ENCODE data around the gene SLC2A3. TPM values are rescaled to one million over a fixed set of nuclear protein-coding genes. Genes with fewer than 3 reads are reported as not detected.
A peak's percentile ranks its signal among the peaks of the same experiment; 100 is the strongest.
"Not testable (repeated sequence)": the region's sequence is repeated elsewhere in the genome, so short reads cannot be mapped to it uniquely, and the experiment has no call there.

The SLC2A3 gene
- total RNA-seq = 100 to 1,000 TPM; 310 to 315 TPM

DNA sequence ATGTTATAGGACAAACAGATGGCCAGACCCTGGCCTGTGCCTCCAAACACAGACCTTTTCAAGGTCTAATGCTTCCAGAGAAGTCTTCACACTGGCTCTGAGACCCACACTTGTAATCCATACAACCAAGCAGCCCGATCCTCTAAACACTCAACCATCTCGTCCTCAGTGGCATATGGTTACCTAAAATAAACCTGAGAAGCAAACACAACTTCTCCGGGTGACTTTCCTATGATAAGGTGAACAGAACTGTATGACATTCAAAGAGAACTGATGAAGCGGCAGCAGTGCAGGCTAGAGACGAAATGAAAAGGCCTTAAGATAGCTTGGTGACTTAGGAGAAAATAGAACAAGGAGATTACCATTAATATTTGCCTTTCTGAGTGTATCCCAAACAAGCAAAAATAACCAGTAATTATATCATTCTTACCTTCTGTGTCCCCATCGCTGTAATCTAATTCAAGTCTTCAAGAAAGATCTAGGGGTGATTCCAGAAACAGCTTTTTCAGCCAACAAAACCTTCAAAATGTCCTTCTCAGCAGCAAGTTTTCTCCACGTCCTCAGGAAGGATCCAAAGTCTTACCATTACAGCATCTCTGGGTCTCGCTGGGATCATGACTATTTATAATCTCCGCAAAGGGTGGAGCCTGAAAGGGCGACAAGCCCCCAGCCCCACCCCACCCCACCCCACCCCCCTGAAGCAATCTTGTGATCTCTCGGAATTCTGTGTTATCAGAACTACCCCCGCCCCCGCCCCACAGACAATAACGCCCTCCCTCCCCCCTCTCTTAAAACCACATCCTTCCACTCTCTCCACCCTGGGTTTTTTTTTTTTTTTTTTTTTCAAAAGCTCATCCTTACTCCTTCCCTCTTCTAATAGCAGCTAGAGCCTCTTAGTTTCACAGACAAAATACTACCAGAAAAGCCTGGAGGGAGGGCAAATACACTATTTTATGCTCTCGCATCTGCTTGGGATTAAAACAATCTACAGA, at the start of gene SLC2A3:
SLC2A3 (minus strand) TSS at position 598 of the 992 bp plus-strand sequence; CDS start at position 445, 153 bp downstream.
- ChIA-PET POLR2A (interaction anchor here (0.6 to 8.0 kb wide), 15 partner anchors 9 to 1030 kb away, joined by 3 to 254 read pairs (median 3); partner anchors contain the start of genes C3AR1 and FOXJ2), CTCF (interaction anchor here (0.6 to 8.6 kb wide), 5 partner anchors 24 to 1086 kb away, joined by 3 to 161 read pairs (median 47); no protein-coding TSS in a partner anchor)
- Mint-ChIP-seq H3K27ac (no peak within 1 kb of the TSS), H3K36me3 (peaks cover 11% of the 10 kb centered on the region), H3K9me3 (no peaks in the 10 kb centered on the region), H3K27me3 (no peaks in the 10 kb centered on the region), H3K4me3 (no peak within 1 kb of the TSS), H3K4me1 (ENCODE audit: low read depth) (peaks cover 15% of the 10 kb centered on the region)
- intact Hi-C loops (cut with micrococcal nuclease) = loop anchor here (1.0 to 10.0 kb wide), 5 partner anchors 24 to 291 kb away; partner anchors contain the start of gene NECAP1
- peak; percentile 91 for DNase-seq

DNA sequence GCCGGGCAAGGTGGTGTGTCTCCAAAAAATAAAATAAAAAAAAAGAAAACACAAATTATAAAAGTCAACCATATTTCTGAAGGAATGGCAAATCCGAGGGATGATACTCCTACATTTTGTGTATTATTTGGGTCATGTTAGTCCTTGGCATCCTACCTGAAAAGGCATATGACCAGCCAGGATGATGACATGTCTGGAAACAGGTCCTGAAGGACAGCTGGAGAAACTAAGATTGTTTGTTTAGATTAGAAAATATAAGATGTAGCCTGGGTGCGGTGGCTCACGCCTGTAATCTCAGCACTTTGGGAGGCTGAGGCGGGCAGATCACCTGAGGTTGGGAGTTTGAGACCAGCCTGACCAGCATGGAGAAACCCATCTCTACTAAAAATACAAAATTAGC, 48.9 kb upstream of the SLC2A3 start:
- intact Hi-C loops (cut with micrococcal nuclease) = no loop called here
- H3K4me1 Mint-ChIP-seq (ENCODE audit: low read depth) = peaks cover 14% of the 10 kb centered on the region
- ChIA-PET CTCF (no interaction called here), POLR2A (interaction anchor here (6.5 kb wide), 1 partner anchor 14 kb away, joined by 49 read pairs; no protein-coding TSS in a partner anchor)
- H3K27ac Mint-ChIP-seq = no peak overlapping the region
- H3K4me3 Mint-ChIP-seq = no peak overlapping the region
- no peaks in the 10 kb centered on the region for H3K36me3 Mint-ChIP-seq
- no peaks in the 10 kb centered on the region for H3K27me3 Mint-ChIP-seq
- no peak for DNase-seq
- H3K9me3 Mint-ChIP-seq = no peaks in the 10 kb centered on the region

DNA sequence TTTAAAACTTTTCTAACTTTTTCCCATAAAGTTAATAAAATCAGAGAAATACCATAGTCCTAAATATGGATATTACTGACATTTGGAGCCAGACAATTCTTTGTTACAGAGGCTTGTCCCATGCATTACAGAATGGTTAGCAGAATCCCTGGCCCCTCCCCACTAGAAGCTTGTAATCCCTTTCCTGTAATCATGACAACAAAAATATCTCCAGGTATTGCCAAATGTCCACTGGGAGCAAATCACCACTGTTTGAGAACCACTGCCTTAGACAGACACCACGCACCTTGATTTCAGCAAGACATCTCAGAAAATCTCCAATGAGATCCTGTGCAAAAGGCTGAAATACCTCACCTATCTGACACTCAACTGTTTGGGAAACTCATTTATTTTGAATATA, 47.5 kb upstream of the SLC2A3 start:
- H3K36me3 Mint-ChIP-seq; H3K4me3 Mint-ChIP-seq; DNase-seq; intact Hi-C loops (cut with micrococcal nuclease); CTCF ChIA-PET; H3K27me3 Mint-ChIP-seq; H3K9me3 Mint-ChIP-seq; H3K4me1 Mint-ChIP-seq (ENCODE audit: low read depth); H3K27ac Mint-ChIP-seq: not testable (repeated sequence)
- POLR2A ChIA-PET = interaction anchor here (0.7 kb wide), 1 partner anchor 13 kb away, joined by 3 read pairs; no protein-coding TSS in a partner anchor

DNA sequence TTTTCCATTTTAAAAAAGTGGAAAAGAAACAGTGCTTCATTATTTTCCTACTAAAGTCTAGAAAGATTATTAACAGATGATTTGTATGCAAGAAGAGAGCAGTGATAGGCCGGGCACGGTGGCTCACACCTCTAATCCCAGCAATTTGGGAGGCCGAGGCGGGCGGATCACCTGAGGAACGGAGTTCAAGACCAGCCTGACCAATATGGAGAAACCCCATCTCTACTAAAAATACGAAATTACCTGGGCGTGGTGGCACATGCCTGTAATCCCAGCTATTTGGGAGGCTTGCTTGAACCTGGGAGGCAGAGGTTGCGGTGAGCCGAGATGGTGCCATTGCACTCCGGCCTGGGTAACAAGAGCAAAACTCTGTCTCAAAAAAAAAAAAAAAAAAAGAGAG, 47.0 kb upstream of the SLC2A3 start:
- H3K4me1 Mint-ChIP-seq (ENCODE audit: low read depth); H3K4me3 Mint-ChIP-seq; intact Hi-C loops (cut with micrococcal nuclease); H3K27me3 Mint-ChIP-seq; H3K36me3 Mint-ChIP-seq; CTCF ChIA-PET; H3K9me3 Mint-ChIP-seq; H3K27ac Mint-ChIP-seq; POLR2A ChIA-PET; DNase-seq: not testable (repeated sequence)

DNA sequence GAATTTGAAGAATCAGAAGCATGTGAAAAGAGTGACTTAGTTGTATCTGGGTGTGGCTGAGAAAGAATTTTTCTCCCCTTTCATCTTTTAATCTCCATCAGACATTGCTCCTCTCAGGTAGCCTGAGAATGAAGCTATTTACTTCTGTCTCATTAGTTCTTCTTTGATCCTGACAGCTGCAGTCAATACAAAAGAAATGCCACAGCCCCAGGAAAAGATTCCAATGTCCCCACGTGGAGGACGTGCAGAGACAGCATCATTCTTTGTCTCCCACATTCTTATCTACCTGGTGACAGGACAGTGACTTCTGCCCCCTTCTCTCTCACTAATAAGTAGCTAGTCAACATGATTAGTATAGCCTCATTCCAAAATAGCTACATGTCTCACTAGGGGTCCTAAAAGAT, 46.3 kb upstream of the SLC2A3 start:
- H3K4me3 Mint-ChIP-seq; H3K36me3 Mint-ChIP-seq; intact Hi-C loops (cut with micrococcal nuclease); POLR2A ChIA-PET; H3K27ac Mint-ChIP-seq; H3K9me3 Mint-ChIP-seq; H3K4me1 Mint-ChIP-seq (ENCODE audit: low read depth); CTCF ChIA-PET; DNase-seq; H3K27me3 Mint-ChIP-seq: not testable (repeated sequence)

DNA sequence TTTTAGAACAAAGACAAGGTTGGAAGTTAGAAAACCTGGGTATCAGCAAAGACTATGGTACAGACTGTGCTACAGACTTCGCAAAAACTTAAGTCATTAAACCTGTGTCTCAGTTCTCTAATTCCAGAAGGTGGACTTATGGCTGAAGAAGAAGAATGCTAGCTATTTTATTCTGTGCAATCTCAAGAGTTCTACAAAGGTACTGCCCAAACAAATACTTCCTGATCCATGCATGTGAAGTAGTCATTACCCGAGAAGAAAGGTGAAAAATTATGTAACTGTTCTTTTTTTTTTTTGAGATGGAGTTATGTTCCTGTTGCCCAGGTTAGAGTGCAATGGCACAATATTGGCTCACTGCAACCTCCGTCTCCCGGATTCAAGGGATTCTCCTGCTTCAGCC, 45.5 kb upstream of the SLC2A3 start:
- intact Hi-C loops (cut with micrococcal nuclease) = no loop called here
- DNase-seq = no peak
- H3K4me3 Mint-ChIP-seq = no peak overlapping the region
- no peaks in the 10 kb centered on the region for H3K36me3 Mint-ChIP-seq
- H3K27me3 Mint-ChIP-seq = no peaks in the 10 kb centered on the region
- ChIA-PET CTCF (no interaction called here), POLR2A (no interaction called here)
- H3K27ac Mint-ChIP-seq = no peak overlapping the region
- peaks cover 3% of the 10 kb centered on the region for H3K4me1 Mint-ChIP-seq (ENCODE audit: low read depth)
- no peaks in the 10 kb centered on the region for H3K9me3 Mint-ChIP-seq

DNA sequence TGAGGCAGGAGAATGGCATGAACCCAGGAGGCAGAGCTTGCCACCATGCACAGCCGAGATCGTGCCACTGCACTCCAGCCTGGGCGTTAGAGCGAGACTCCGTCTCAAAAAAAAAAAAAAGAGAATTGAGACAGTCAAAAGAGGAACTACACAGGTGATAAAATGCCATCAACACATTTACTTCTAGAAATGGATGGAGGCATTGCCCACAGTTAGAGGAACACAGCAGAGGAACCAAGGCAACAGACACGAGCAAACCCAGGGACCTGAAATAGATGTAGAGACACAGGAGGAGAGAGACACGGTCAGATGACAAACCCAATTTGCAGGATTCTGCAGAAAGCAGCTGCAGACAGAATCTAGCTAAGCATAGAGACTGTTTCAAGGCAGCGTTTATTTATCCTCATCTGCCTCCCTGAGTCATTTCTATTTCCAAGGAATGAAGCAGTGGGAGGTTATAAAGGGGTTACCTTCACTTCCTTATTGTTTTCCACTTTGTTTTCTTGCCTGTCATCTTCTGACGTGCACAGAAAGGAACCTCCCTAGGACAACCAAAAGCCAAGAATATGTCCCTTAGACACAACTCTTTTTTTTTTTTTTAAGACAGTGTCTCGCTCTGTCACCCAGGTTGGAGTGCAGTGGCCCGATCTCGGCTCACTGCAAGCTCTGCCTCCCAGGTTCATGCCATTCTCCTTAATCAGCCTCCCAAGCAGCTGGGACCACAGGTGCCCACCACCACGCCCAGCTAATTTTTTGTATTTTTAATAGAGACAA, 41.6 kb upstream of the SLC2A3 start:
- intact Hi-C loops (cut with micrococcal nuclease); H3K4me3 Mint-ChIP-seq; H3K9me3 Mint-ChIP-seq; DNase-seq; H3K27me3 Mint-ChIP-seq; H3K27ac Mint-ChIP-seq; H3K36me3 Mint-ChIP-seq: not testable (repeated sequence)
- ChIA-PET CTCF (interaction anchor here (0.6 kb wide), 1 partner anchor 17 kb away, joined by 3 read pairs; no protein-coding TSS in a partner anchor), POLR2A (interaction anchor here (0.6 kb wide), 1 partner anchor 47 kb away, joined by 3 read pairs; no protein-coding TSS in a partner anchor)
- peaks cover 11% of the 10 kb centered on the region for H3K4me1 Mint-ChIP-seq (ENCODE audit: low read depth)

DNA sequence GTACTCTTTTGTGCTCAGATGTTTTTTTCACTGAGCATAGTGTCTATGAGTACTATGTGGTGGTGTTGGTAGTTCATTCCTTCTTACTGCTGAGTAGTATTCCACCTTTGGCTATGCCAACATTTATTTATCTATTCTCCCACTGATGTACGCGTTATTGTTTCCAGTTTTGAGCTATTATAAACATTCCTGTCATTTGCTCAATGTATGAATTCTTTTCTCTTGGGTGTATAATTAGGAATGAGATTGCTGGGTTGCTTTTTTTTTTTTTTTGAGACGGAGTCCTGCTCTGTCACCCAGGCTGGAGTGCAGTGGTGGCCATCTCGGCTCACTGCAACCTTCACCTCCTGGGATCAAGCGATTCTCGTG, 37.5 kb upstream of the SLC2A3 start:
- H3K9me3 Mint-ChIP-seq = no peaks in the 10 kb centered on the region
- peaks cover 28% of the 10 kb centered on the region for H3K4me1 Mint-ChIP-seq (ENCODE audit: low read depth)
- H3K27me3 Mint-ChIP-seq = no peaks in the 10 kb centered on the region
- POLR2A ChIA-PET = interaction anchor here (1.0 to 11.1 kb wide), 2 partner anchors 13 to 39 kb away, joined by 3 to 185 read pairs; partner anchors contain the start of gene SLC2A3
- CTCF ChIA-PET = interaction anchor here (1.4 to 2.2 kb wide), 2 partner anchors 13 to 40 kb away, joined by 5 to 6 read pairs; no protein-coding TSS in a partner anchor
- intact Hi-C loops (cut with micrococcal nuclease) = no loop called here
- no peak for DNase-seq
- peak overlapping the region; percentile 70 for H3K4me3 Mint-ChIP-seq
- H3K27ac Mint-ChIP-seq = peak overlapping the region; percentile 89
- H3K36me3 Mint-ChIP-seq = peaks cover 8% of the 10 kb centered on the region

DNA sequence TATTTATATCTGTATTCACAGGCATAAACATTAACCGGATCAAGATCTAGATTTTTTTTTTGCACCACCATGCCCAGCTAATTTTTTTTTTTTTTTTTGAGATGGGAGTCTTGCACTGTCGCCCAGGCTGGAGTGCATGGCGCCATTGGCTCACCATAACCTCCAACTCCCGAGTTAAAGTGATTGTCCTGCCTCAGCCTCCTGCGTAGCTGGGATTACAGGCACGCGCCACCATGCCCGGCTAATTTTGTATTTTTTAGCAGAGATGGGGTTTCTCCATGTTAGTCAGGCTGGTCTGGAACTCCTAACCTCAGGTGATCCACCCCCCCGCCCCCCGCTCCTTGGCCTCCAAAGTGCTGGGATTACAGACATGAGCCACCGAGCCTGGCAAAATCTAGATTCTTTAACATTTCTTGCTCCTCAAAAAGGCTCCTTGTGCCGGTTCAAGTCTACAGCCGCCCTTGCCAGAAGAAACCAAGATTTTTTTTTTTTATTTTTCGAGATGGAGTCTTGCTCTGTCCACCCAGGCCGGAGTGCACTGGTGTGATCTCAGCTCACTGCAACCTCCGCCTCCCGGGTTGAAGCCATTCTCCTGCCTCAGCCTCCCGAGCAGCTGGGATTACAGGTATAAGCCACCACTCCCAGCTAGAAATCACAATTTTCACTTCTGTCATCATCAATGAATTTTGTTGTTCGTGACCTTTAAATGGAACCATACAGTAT, 36.9 kb upstream of the SLC2A3 start:
- Mint-ChIP-seq H3K27me3 (no peaks in the 10 kb centered on the region), H3K4me3 (peak overlapping the region; percentile 70), H3K36me3 (peaks cover 8% of the 10 kb centered on the region), H3K27ac (peak overlapping the region; percentile 89), H3K9me3 (no peaks in the 10 kb centered on the region), H3K4me1 (ENCODE audit: low read depth) (peaks cover 31% of the 10 kb centered on the region)
- no peak for DNase-seq
- CTCF ChIA-PET = interaction anchor here (1.4 to 2.2 kb wide), 2 partner anchors 12 to 40 kb away, joined by 5 to 6 read pairs; no protein-coding TSS in a partner anchor
- POLR2A ChIA-PET = interaction anchor here (1.0 to 11.1 kb wide), 3 partner anchors 12 to 39 kb away, joined by 3 to 185 read pairs (median 3); partner anchors contain the start of gene SLC2A3
- intact Hi-C loops (cut with micrococcal nuclease) = no loop called here

DNA sequence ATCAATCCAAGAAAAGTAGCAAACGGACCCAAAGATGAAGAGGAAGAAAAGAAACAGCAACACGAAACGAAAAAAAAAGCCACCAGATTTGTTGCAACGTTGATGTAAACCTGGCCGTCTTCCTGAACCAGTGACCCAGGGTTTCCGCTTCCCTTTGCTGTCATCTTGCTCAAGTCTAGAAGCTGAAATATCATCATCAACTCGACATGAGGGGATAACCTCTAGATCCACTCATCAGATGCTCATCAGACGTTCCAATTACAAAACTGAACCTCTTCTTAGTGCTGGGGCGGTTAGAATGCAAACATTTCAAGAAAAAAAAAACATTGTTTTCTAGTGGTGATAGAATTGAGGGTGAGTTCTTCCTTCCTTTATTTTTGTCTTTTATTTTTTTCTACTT, 36.3 kb upstream of the SLC2A3 start:
- CTCF ChIA-PET = interaction anchor here (1.4 to 3.3 kb wide), 2 partner anchors 37 to 39 kb away, joined by 5 to 47 read pairs; partner anchors contain the start of gene SLC2A3
- peaks cover 32% of the 10 kb centered on the region for H3K4me1 Mint-ChIP-seq (ENCODE audit: low read depth)
- H3K4me3 Mint-ChIP-seq = peak overlapping the region; percentile 70
- POLR2A ChIA-PET = interaction anchor here (1.0 to 11.1 kb wide), 4 partner anchors 12 to 38 kb away, joined by 3 to 185 read pairs (median 55); partner anchors contain the start of gene SLC2A3
- H3K27me3 Mint-ChIP-seq; DNase-seq; H3K36me3 Mint-ChIP-seq; H3K9me3 Mint-ChIP-seq; intact Hi-C loops (cut with micrococcal nuclease): not testable (repeated sequence)
- H3K27ac Mint-ChIP-seq = peak overlapping the region; percentile 89

DNA sequence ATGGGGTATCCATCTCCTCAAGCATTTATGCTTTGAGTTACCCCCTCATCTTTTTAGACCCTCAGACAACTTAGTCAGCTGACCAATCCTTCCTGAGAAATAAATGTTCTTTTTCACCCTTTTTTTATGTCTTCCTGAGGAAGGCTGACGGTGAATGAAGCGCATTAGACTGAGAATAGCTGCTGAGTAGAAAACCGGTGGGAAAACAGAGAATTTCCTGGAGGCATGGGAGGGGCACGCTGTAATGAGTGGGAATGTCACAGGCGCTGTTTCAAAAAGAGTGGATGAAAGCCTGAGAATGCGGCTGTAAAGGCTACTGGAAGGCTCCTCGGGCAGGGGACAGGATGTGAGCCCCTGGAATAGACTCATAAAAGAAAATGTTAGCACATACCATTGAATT, 35.8 kb upstream of the SLC2A3 start:
- DNase-seq, H3K27me3 Mint-ChIP-seq, H3K9me3 Mint-ChIP-seq: not testable (repeated sequence)
- Mint-ChIP-seq H3K4me1 (ENCODE audit: low read depth) (peaks cover 33% of the 10 kb centered on the region), H3K4me3 (peak overlapping the region; percentile 77), H3K36me3 (peaks cover 10% of the 10 kb centered on the region), H3K27ac (peak overlapping the region; percentile 98)
- CTCF ChIA-PET = interaction anchor here (2.9 to 3.3 kb wide), 2 partner anchors 11 to 36 kb away, joined by 31 to 47 read pairs; partner anchors contain the start of gene SLC2A3
- POLR2A ChIA-PET = interaction anchor here (2.0 to 11.1 kb wide), 4 partner anchors 12 to 37 kb away, joined by 11 to 185 read pairs (median 55); partner anchors contain the start of gene SLC2A3
- intact Hi-C loops (cut with micrococcal nuclease) = loop anchor here (1.0 kb wide), 4 partner anchors 11 to 55 kb away; partner anchors contain the start of gene SLC2A3

All from activated CD4-positive, alpha-beta memory T cell treated with anti-CD3 and anti-CD28 coated beads for 36 hours (primary cell).